Neural cell (in vitro differentiated cells): ENCODE measurements around the gene ENDOV. TPM values are rescaled to one million over a fixed set of nuclear protein-coding genes. Genes with fewer than 3 reads are reported as not detected.

Experiments used
- H2AFZ ChIP-seq: fragments of 200-600, 300-800 bp; sonication (generic), shearing (Covaris generic); 2 replicates; pipeline ENCODE4 v1.6.0; 2014; ENCODE audit warnings: low read depth, mild to moderate bottlenecking, antibody characterized with exemption, low read length, moderate library complexity
- H3F3A ChIP-seq: fragments of 200-600 bp; shearing (Covaris generic); 2 replicates; pipeline ENCODE4 v1.6.1; 2016; ENCODE audit warnings: mild to moderate bottlenecking, moderate library complexity, mixed read lengths, antibody characterized with exemption, low read length; ENCODE audit not compliant: insufficient read depth, poor library complexity, severe bottlenecking
- H3K27ac ChIP-seq: fragments of 200-600, 300-800 bp; sonication (generic), shearing (Covaris generic); 2 replicates; pipeline ENCODE4 v1.5.1; 2014; ENCODE audit warnings: mild to moderate bottlenecking, low read length, moderate library complexity
- H3K27me3 ChIP-seq: fragments of 300-800, 200-600 bp; sonication (generic), shearing (Covaris generic); 2 replicates; pipeline ENCODE4 v1.6.0; 2014; ENCODE audit warnings: mild to moderate bottlenecking, low read depth, low read length, moderate library complexity; ENCODE audit not compliant: insufficient read depth
- H3K36me3 ChIP-seq: fragments of 300-800, 200-600 bp; sonication (generic), shearing (Covaris generic); 2 replicates; pipeline ENCODE4 v1.5.1; 2014; ENCODE audit warnings: mild to moderate bottlenecking, antibody characterized with exemption, low read length, moderate library complexity; ENCODE audit not compliant: insufficient read depth
- H3K4me2 ChIP-seq: fragments of 300-800, 200-600 bp; sonication (generic), shearing (Covaris generic); 2 replicates; pipeline ENCODE4 v1.6.0; 2014; ENCODE audit warnings: mild to moderate bottlenecking, low read length
- H3K4me3 ChIP-seq: fragments of 300-800, 200-600 bp; sonication (generic), shearing (Covaris generic); 2 replicates; pipeline ENCODE4 v1.5.1; 2014; ENCODE audit warnings: mild to moderate bottlenecking, low read length, moderate library complexity
- H3K79me2 ChIP-seq: fragments of 200-600 bp; shearing (Covaris generic); replicated peaks from 2 replicates; pipeline ENCODE4 v1.6.0; 2014; ENCODE audit warnings: mild to moderate bottlenecking, low read length, moderate library complexity; ENCODE audit not compliant: insufficient read depth
- H3K9ac ChIP-seq: fragments of 300-800, 200-600 bp; sonication (generic), shearing (Covaris generic); 2 replicates; pipeline ENCODE4 v1.6.1; 2016; ENCODE audit warnings: mild to moderate bottlenecking, low read length, mixed read lengths
- H3K9me2 ChIP-seq: fragments of 200-600 bp; shearing (Covaris generic); 2 replicates; pipeline ENCODE4 v1.6.1; 2016; ENCODE audit warnings: mild to moderate bottlenecking, low read length, mixed read lengths; ENCODE audit not compliant: insufficient read depth
- H3K9me3 ChIP-seq: fragments of 200-600, 300-800 bp; sonication (generic), shearing (Covaris generic); 2 replicates; pipeline ENCODE4 v1.6.1; 2016; ENCODE audit warnings: mild to moderate bottlenecking, mixed run types, low read length, moderate library complexity, mixed read lengths
- H4K20me1 ChIP-seq: fragments of 200-600 bp; shearing (Covaris generic); 2 replicates; pipeline ENCODE4 v1.6.1; 2016; ENCODE audit warnings: mild to moderate bottlenecking, mixed run types; ENCODE audit not compliant: insufficient read depth
- EZH2 ChIP-seq: fragments of 200-600, 300-800 bp; shearing (Covaris generic), sonication (generic); IDR thresholded peaks from 2 replicates; pipeline ENCODE4 v1.6.1; 2014; ENCODE audit warnings: antibody characterized with exemption, low read length, borderline replicate concordance, mild to moderate bottlenecking; ENCODE audit not compliant: insufficient read depth, poor library complexity, severe bottlenecking
- MXI1 ChIP-seq: fragments of 450-650 bp; conservative IDR thresholded peaks from 2 replicates; pipeline ENCODE4 v1.6.1; 2014; ENCODE audit warnings: antibody characterized with exemption, mild to moderate bottlenecking; ENCODE audit not compliant: poor library complexity, severe bottlenecking
- RAD21 ChIP-seq: fragments of 450-650 bp; conservative IDR thresholded peaks from 2 replicates; pipeline ENCODE4 v1.6.1; 2014; ENCODE audit warnings: antibody characterized with exemption, mild to moderate bottlenecking, moderate library complexity
- REST ChIP-seq: IDR thresholded peaks from 2 replicates; pipeline ENCODE4 v1.6.1; 2012; ENCODE audit warnings: borderline replicate concordance
- SMC3 ChIP-seq: fragments of 450-650 bp; conservative IDR thresholded peaks from 2 replicates; pipeline ENCODE4 v1.6.1; 2014; ENCODE audit warnings: antibody characterized with exemption, mild to moderate bottlenecking, moderate library complexity; ENCODE audit not compliant: poor library complexity
- polyA plus RNA-seq: library from polyadenylated mRNA; depleted of rRNA; stranded (reverse); fragments of >200 nt; gene quantifications from 2 replicates; pipeline ENCODE4 v1.2.3, GENCODE V29; 2014
- TF ChIP-seq, protein P1 (sequence below): fragments of 450-650 bp; IDR thresholded peaks from 2 replicates; pipeline ENCODE4 v1.5.1; 2014; ENCODE audit warnings: antibody characterized with exemption, mild to moderate bottlenecking, moderate library complexity; ENCODE audit not compliant: poor library complexity, severe bottlenecking

Gene ENDOV
- polyA plus RNA-seq, 1 donor from 2014 or later = 31.2 TPM

DNA sequence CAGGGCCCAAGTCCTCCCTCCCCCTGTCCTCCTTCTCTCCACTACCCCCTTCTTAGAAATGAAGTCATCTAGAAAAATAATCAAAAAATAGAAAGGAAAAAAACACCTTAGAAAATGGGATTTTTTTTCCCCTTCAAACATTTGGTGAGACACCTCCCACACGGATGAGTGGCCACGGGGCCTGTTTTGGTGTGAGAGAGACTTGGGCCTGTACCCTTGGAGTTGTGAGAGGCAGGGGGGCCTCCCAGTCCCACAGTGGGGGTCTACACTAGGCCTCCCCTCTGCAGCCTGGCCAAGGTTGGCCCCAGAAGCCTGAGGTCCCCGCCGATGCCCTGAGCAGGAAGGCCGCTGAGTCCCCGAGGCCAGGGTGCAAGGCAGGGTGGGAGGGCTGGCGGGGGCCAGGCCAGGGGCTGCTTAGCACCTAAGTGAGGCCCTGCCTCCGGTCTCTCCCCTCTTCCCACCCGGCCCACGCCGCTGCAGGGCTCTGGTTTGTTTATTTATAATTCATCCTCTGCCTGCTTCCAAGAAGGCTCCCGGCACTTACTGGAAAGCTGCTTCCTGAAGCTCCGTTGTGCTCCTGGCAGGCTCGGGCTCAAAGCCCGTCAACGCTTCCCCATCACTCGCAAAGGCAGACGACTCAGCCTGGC, 35.1 kb downstream of the ENDOV start:
- H3F3A ChIP-seq = no peaks in the 10 kb centered on the region
- no peaks in the 10 kb centered on the region for H3K27me3 ChIP-seq
- no peak for TF ChIP-seq EZH2
- no peak overlapping the region for H3K4me2 ChIP-seq
- no peaks in the 10 kb centered on the region for H3K79me2 ChIP-seq
- no peaks in the 10 kb centered on the region for H3K9me2 ChIP-seq
- H3K9ac ChIP-seq = no peak overlapping the region
- no peak overlapping the region for H3K27ac ChIP-seq
- H3K36me3 ChIP-seq = no peaks in the 10 kb centered on the region
- H3K4me3 ChIP-seq = no peak overlapping the region
- H3K9me3 ChIP-seq = no peaks in the 10 kb centered on the region
- H2AFZ ChIP-seq = no peak overlapping the region
- H4K20me1 ChIP-seq = no peaks in the 10 kb centered on the region

DNA sequence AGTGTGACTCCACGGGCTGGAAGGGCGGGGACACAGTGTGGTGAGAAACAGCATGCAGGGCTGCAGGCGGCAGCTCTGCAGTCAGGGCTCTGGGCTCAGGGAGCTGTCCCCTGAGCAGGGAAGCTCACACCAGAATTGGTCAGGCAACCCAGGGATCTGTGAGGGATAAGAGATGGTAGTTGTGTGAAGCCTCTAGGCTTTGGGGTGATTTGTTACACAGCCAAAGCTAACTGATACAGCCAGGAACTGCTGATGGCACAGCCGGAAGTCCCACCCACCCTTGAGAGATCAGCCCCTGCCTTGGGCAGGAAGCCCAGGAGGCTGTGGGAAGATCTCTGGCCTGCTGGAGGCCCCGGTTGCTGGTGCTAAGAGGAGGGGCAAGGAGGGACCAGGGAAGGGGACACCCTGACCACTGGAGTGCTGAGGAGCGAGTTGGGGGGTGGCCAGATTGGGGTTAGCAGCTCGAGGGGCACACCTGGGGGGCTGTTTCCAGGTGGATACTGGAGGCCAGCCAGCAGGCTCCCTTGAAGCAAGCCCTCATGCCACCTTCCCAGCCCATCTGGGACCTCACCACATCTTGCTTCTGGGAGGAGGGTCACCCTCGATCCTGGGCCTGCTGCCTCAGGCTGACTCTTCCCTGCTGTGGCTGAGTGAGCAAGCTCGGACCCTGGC, 36.3 kb downstream of the ENDOV start:
- Histone ChIP-seq H3K9me2 (no peaks in the 10 kb centered on the region), H4K20me1 (no peaks in the 10 kb centered on the region), H3K9ac (no peak overlapping the region), H3K27ac (no peak overlapping the region), H3K4me3 (no peak overlapping the region), H3K9me3 (no peaks in the 10 kb centered on the region), H3K4me2 (no peak overlapping the region), H2AFZ (no peak overlapping the region), H3K36me3 (no peaks in the 10 kb centered on the region), H3F3A (no peaks in the 10 kb centered on the region), H3K79me2 (no peaks in the 10 kb centered on the region), H3K27me3 (no peaks in the 10 kb centered on the region)
- no peak for TF ChIP-seq EZH2
- TF ChIP-seq MXI1 = no peak

GRCh38 chr17:80452173-80452915, 37.4 kb downstream of the ENDOV start:
- Histone ChIP-seq H3K4me3 (no peak overlapping the region), H3K27ac (no peak overlapping the region), H3K9me3 (no peaks in the 10 kb centered on the region), H2AFZ (no peak overlapping the region), H3K4me2 (no peak overlapping the region), H3K27me3 (no peaks in the 10 kb centered on the region), H3K36me3 (no peaks in the 10 kb centered on the region), H3K9ac (no peak overlapping the region), H4K20me1 (no peaks in the 10 kb centered on the region), H3K79me2 (no peaks in the 10 kb centered on the region), H3F3A (no peaks in the 10 kb centered on the region), H3K9me2 (no peaks in the 10 kb centered on the region)
- TF ChIP-seq, protein P1, sequence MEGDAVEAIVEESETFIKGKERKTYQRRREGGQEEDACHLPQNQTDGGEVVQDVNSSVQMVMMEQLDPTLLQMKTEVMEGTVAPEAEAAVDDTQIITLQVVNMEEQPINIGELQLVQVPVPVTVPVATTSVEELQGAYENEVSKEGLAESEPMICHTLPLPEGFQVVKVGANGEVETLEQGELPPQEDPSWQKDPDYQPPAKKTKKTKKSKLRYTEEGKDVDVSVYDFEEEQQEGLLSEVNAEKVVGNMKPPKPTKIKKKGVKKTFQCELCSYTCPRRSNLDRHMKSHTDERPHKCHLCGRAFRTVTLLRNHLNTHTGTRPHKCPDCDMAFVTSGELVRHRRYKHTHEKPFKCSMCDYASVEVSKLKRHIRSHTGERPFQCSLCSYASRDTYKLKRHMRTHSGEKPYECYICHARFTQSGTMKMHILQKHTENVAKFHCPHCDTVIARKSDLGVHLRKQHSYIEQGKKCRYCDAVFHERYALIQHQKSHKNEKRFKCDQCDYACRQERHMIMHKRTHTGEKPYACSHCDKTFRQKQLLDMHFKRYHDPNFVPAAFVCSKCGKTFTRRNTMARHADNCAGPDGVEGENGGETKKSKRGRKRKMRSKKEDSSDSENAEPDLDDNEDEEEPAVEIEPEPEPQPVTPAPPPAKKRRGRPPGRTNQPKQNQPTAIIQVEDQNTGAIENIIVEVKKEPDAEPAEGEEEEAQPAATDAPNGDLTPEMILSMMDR = no peak
- TF ChIP-seq REST = no peak
- no peak for TF ChIP-seq SMC3
- no peak for TF ChIP-seq RAD21
- no peak for TF ChIP-seq EZH2
